Kidney (tissue), 14 donors: ENCODE results near the gene UTS2B. TPM values are rescaled to one million over a fixed set of nuclear protein-coding genes. Genes with fewer than 3 reads are reported as not detected.

Experiments used
- DNase-seq, 5 donors: peaks; one replicate each; pipeline ENCODE4 v3.0.0-alpha.2; 2013 to 2020
- FAIRE-seq: peaks from 2 replicates; lab custom pipeline; 2012; peaks lifted over from hg19 to GRCh38; lab: Jason Lieb, UNC
- H3K27ac ChIP-seq, 2 donors: one replicate each; pipeline ENCODE4 v1.7.0; 2013; ENCODE audit warnings: low read depth in 2 of 2, low read length in 2 of 2, inconsistent platforms in 1 of 2
- H3K27me3 ChIP-seq: one replicate; pipeline ENCODE4 v1.7.1; 2013; ENCODE audit warnings: low read length, inconsistent platforms; ENCODE audit not compliant: control insufficient read depth, insufficient read depth
- H3K36me3 ChIP-seq, 3 donors: one replicate each; pipeline versions ENCODE4 v1.7.0 to v1.7.1; 2013; ENCODE audit warnings: low read length in 3 of 3, control low read depth in 1 of 3, inconsistent platforms in 1 of 3; ENCODE audit not compliant: insufficient read depth in 3 of 3, control insufficient read depth in 2 of 3
- H3K4me1 ChIP-seq, 3 donors: one replicate each; pipeline versions ENCODE4 v1.7.0 to v1.7.1; 2013; ENCODE audit warnings: low read length in 3 of 3, inconsistent platforms in 1 of 3, low read depth in 1 of 3; ENCODE audit not compliant: control insufficient read depth in 2 of 3, insufficient read depth in 2 of 3
- H3K4me3 ChIP-seq, 3 donors: one replicate each; pipeline versions ENCODE4 v1.7.0 to v1.8.1; 2013; ENCODE audit warnings: low read length in 3 of 3, control low read depth in 1 of 3, inconsistent platforms in 1 of 3
- H3K9ac ChIP-seq, 3 donors: one replicate each; pipeline versions ENCODE4 v1.7.0 to v1.7.1; 2013; ENCODE audit warnings: low read length in 3 of 3, control low read depth in 1 of 3, inconsistent platforms in 1 of 3
- H3K9me3 ChIP-seq, 3 donors: one replicate each; pipeline versions ENCODE4 v1.7.0 to v1.7.1; 2013; ENCODE audit warnings: low read length in 3 of 3, control low read depth in 1 of 3, inconsistent platforms in 1 of 3; ENCODE audit not compliant: control insufficient read depth in 2 of 3, insufficient read depth in 1 of 3
- CTCF ChIP-seq: IDR thresholded peaks from 3 replicates; pipeline ENCODE4 v1.5.1; 2012; ENCODE audit warnings: mild to moderate bottlenecking, moderate library complexity, borderline replicate concordance; ENCODE audit not compliant: insufficient read depth; ENCODE audit errors: extremely low read depth
- intact Hi-C: fragments of 100-400 bp; cut with DNase I; formaldehyde crosslinking; loops from one replicate; pipeline ENCODE4 v1.11.1; 2022
- polyA plus RNA-seq: library from polyadenylated mRNA; stranded (reverse); fragments of 350-450 nt; fragmentation: Illumina TruSeq; extraction: RNeasy Lipid Tissue Mini Kit (QIAGEN cat#74804); gene quantifications from one replicate; pipeline ENCODE4 v1.2.3, GENCODE V29; 2014; ENCODE audit warnings: low read depth, low replicate concordance; ENCODE audit not compliant: insufficient read depth
- total RNA-seq: library from RNA; stranded (reverse); fragmentation: NEBNext Ultra II Directional; extraction: Animal tissue kit (Norgen Biotek cat#: 25700); gene quantifications from one replicate; pipeline ENCODE4 v1.2.1, GENCODE V29; 2021
- donor health status: control.
- donor health status: control.
- donor health status: control.
- donor health status: control.
- donor health status: control.
- donor health status: DM: yes; HTN: yes; CAD: no.
- donor health status: Normal renal cell carcinoma (clear cell type).

The UTS2B gene
- total and polyA plus RNA-seq, 2 donors from 2014 or later, result 0.41 TPM; not detected in 1

- Histone ChIP-seq H3K36me3 (peaks cover 8 to 43% (median 12%) of the 10 kb centered on the region in 3 donors), H3K9me3 (no peaks in the 10 kb centered on the region), H3K4me3 (no peak overlapping the region), H3K27me3 (no peaks in the 10 kb centered on the region), H3K9ac (no peak overlapping the region), H3K4me1 (peaks cover 0 to 2% (median 0%) of the 10 kb centered on the region in 3 donors), H3K27ac (no peak overlapping the region)
- no peak for FAIRE-seq
- intact Hi-C loops, result no loop called here
- no peak for TF ChIP-seq CTCF
- DNase-seq, result no peak
These were observed 31.1 kb upstream of the UTS2B start for GRCh38 chr3:191361456-191361855.

DNA sequence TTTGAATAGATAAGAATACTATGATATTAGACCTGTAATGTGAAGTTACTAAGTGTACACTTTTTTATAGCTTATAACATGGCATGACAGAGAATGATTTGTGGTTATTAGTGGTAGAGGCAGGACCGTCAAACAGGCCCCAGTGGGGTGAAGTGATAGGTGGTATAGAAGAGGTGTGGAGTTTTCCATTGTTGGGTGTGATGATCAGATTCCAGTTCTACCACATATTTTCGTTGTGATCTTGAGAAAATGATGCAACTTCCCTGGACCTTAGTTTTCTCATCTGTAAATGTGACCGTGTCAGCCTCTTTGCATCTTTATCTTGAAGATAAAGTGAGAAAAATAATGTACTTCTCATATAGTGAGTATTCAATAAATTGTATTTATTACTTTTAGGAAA lies 30.3 kb upstream of the UTS2B start:
- H3K27ac ChIP-seq, result no peak overlapping the region
- no peak overlapping the region for H3K9ac ChIP-seq
- H3K4me1 ChIP-seq, result peaks cover 0 to 10% (median 0%) of the 10 kb centered on the region in 3 donors
- intact Hi-C loops, result no loop called here
- no peak for TF ChIP-seq CTCF
- H3K4me3 ChIP-seq, result no peak overlapping the region
- H3K27me3 ChIP-seq, result no peaks in the 10 kb centered on the region
- DNase-seq (no peak), FAIRE-seq (no peak)
- H3K9me3 ChIP-seq, result no peaks in the 10 kb centered on the region
- H3K36me3 ChIP-seq, result peaks cover 8 to 43% (median 8%) of the 10 kb centered on the region in 3 donors

GRCh38 chr3:191358929-191359328 lies 28.6 kb upstream of the UTS2B start:
- intact Hi-C loops, result no loop called here
- H3K36me3 ChIP-seq, result peaks cover 8 to 38% (median 8%) of the 10 kb centered on the region in 3 donors
- no peaks in the 10 kb centered on the region for H3K9me3 ChIP-seq
- no peaks in the 10 kb centered on the region for H3K27me3 ChIP-seq
- no peak overlapping the region for H3K27ac ChIP-seq
- FAIRE-seq (no peak), DNase-seq (no peak)
- no peak overlapping the region for H3K9ac ChIP-seq
- TF ChIP-seq CTCF, result no peak
- peaks cover 0 to 14% (median 0%) of the 10 kb centered on the region in 3 donors for H3K4me1 ChIP-seq
- H3K4me3 ChIP-seq, result no peak overlapping the region

DNA sequence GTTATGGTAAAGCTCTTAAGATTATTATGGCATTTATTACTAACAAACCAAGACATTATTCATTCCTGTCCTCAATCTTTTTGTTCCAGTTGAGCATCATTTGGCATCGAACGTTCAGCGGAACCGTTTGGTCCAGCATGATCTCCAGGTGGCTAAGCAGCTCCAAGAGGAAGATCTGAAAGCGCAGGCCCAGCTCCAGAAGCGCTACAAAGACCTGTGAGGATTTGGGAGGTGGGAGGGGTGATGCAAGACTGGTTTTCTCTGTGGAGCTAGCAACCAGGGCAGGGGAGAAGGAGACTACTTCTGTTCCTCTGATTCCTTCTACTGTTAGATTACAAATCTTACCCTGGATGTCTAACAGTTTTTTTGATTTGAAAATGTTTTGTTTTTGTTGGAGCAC lies 27.6 kb upstream of the UTS2B start:
- H3K9ac ChIP-seq, result no peak overlapping the region
- H3K27ac ChIP-seq, result no peak overlapping the region
- no peak for TF ChIP-seq CTCF
- no peaks in the 10 kb centered on the region for H3K9me3 ChIP-seq
- DNase-seq, result no peak
- intact Hi-C loops, result no loop called here
- H3K4me3 ChIP-seq, result no peak overlapping the region
- H3K4me1 ChIP-seq, result peaks cover 0 to 22% (median 0%) of the 10 kb centered on the region in 3 donors
- no peak for FAIRE-seq
- H3K27me3 ChIP-seq, result no peaks in the 10 kb centered on the region
- peaks cover 8 to 32% (median 8%) of the 10 kb centered on the region in 3 donors for H3K36me3 ChIP-seq
